Measurements from ENCODE around the gene ALMS1. TPM values are rescaled to one million over a fixed set of nuclear protein-coding genes. Genes with fewer than 3 reads are reported as not detected.
"Not testable (repeated sequence)": the region's sequence is repeated elsewhere in the genome, so short reads cannot be mapped to it uniquely, and the experiment has no call there.

ALMS1 gene
- total RNA-seq, 1 experiment from 2014 or later, result 27.6 TPM

DNA sequence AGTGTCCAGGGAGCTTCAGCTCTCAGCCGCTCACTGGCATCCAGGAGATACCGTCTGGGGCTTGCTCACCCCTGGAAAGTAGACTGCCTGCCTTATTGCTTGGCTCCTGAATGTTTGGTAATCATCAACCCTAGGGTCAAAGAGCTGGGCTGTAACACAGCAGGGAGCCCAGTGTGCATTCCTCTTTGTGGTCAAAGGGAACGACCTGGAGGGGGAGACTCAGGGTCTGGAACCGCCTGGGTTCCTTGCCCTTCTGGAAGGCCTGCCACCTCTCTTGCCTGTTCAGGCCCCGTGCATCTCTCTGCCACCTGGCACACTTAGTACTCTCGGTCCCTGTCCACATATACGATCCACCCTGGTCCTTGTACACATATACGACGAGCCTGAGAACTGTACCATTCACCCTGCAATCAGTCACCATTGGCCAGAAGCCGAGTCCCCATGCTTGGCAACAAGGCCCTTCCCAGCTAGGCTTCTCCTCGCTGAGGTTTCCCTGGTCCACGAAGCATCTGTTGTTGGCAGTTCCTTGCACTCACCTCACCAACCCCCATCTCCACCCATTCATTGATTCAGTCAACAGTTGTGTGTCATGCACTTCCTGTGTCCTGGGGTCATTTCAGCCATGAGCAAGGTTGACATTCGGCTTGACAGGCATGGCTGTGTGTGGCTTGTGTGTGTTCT, 256.8 kb downstream of the ALMS1 start, which contains the start of gene NAT8:
NAT8 (minus strand) TSS at position 85 of the 681 bp plus-strand sequence. CDS start 794 bp downstream, outside the sequence.
- Histone ChIP-seq H3K79me2 (ENCODE audit: low read length) (no peaks in the 10 kb centered on the region), H3K4me2 (ENCODE audit: low read length) (no peak within 1 kb of the TSS), H2AFZ (ENCODE audit: low read length) (no peak within 1 kb of the TSS), H3K36me3 (ENCODE audit: low read depth, low read length) (no peaks in the 10 kb centered on the region), H3K9me2 (replicated peaks; ENCODE audit: low read length) (no peaks in the 10 kb centered on the region), H3K27ac (ENCODE audit: low read length) (no peak within 1 kb of the TSS), H3F3A (ENCODE audit: low read length, unreplicated experiment) (no peaks in the 10 kb centered on the region), H3K27me3 (ENCODE audit: low read length) (no peaks in the 10 kb centered on the region), H3K4me1 (ENCODE audit: insufficient read depth, low read length) (peaks cover 6% of the 10 kb centered on the region; the same call in 1 of the 2 replicates), H4K20me1 (ENCODE audit: low read length) (no peaks in the 10 kb centered on the region), H3K9ac (ENCODE audit: low read length) (no peak within 1 kb of the TSS), H3K9me3 (ENCODE audit: low read length) (peaks cover 5% of the 10 kb centered on the region; the same call in 1 of the 2 replicates), H3K4me3 (ENCODE audit: low read length) (no peak within 1 kb of the TSS)
- ChIA-PET CTCF (no interaction called here), POLR2A (ENCODE audit: unreplicated experiment) (no interaction called here)
- TF ChIP-seq EZH2 (IDR thresholded peaks at IDR 0.05; ENCODE audit: low read length, unreplicated experiment) (no peak), EZH2phosphoT487 (IDR thresholded peaks at IDR 0.05; ENCODE audit: borderline replicate concordance, low read length) (no peak)
- TF ChIP-seq, protein P1, sequence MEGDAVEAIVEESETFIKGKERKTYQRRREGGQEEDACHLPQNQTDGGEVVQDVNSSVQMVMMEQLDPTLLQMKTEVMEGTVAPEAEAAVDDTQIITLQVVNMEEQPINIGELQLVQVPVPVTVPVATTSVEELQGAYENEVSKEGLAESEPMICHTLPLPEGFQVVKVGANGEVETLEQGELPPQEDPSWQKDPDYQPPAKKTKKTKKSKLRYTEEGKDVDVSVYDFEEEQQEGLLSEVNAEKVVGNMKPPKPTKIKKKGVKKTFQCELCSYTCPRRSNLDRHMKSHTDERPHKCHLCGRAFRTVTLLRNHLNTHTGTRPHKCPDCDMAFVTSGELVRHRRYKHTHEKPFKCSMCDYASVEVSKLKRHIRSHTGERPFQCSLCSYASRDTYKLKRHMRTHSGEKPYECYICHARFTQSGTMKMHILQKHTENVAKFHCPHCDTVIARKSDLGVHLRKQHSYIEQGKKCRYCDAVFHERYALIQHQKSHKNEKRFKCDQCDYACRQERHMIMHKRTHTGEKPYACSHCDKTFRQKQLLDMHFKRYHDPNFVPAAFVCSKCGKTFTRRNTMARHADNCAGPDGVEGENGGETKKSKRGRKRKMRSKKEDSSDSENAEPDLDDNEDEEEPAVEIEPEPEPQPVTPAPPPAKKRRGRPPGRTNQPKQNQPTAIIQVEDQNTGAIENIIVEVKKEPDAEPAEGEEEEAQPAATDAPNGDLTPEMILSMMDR (conservative IDR thresholded peaks at IDR 0.05; ENCODE audit: low read depth, low read length), result no peak
- intact Hi-C loops (cut with micrococcal nuclease), result no loop called here
- DNase-seq (peak; percentile 28), ATAC-seq (peak; percentile 77)
- BruUV-seq (replicated peaks), result no TSS peak

DNA sequence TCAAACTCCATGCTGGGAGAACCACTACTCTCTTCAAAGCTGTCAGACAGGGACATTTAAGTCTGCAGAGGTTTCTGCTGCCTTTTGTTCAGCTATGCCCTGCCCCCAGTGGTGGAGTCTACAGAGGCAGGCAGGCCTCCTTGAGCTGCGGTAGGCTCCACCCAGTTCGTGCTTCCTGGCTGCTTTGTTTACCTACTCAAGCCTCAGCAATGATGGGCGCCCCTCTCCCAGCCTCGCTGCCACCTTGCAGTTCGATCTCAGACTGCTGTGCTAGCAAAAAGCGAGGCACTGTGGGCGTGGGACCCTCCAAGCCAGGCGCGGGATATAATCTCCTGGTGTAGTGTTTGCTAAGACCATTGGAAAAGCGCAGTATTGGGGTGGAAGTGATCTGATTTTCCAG, 262.1 kb downstream of the ALMS1 start:
- H3K9me2 ChIP-seq (replicated peaks; ENCODE audit: low read length); H3K9ac ChIP-seq (ENCODE audit: low read length); H3K4me1 ChIP-seq (ENCODE audit: insufficient read depth, low read length); POLR2A ChIA-PET (ENCODE audit: unreplicated experiment); BruUV-seq (replicated peaks); H3K27me3 ChIP-seq (ENCODE audit: low read length); ATAC-seq; DNase-seq; H3K4me2 ChIP-seq (ENCODE audit: low read length); H3K79me2 ChIP-seq (ENCODE audit: low read length); H4K20me1 ChIP-seq (ENCODE audit: low read length); H3K36me3 ChIP-seq (ENCODE audit: low read depth, low read length); H3K27ac ChIP-seq (ENCODE audit: low read length); CTCF ChIA-PET; H2AFZ ChIP-seq (ENCODE audit: low read length); H3K4me3 ChIP-seq (ENCODE audit: low read length); H3K9me3 ChIP-seq (ENCODE audit: low read length); H3F3A ChIP-seq (ENCODE audit: low read length, unreplicated experiment); intact Hi-C loops (cut with micrococcal nuclease): not testable (repeated sequence)

DNA sequence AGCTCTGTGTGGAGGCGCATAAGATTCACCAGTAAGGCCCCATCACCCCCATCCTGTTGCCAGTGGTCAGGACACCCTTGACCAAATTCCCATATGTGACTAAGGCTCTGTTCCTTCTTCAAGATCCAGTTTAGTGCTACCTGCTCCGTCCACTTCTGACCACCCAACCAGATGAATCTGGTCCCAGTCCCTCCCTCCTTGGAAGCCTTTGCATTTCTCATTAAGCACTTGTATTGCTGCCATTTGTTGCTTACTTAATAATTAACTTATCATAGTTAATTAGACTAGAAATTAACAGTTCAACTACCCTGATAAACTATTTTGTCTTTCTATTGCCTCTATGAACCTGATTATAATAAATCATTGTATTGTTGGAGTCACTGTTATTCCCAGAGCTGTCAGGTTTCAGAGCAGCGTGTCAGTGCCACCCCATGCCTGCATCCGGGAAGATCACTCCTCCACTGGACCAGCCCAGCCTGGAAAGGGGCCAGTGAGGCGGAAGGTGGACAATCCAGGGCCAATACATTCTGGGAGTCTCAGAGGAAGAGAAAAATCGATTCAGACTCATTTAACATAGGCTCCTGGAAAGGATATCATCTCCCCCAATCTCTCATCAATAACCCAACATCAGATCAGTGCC, 266.1 kb downstream of the ALMS1 start:
- intact Hi-C loops (cut with micrococcal nuclease), result no loop called here
- Histone ChIP-seq H3K4me2 (ENCODE audit: low read length) (no peak overlapping the region), H2AFZ (ENCODE audit: low read length) (no peak overlapping the region), H3K27me3 (ENCODE audit: low read length) (no peaks in the 10 kb centered on the region), H3K79me2 (ENCODE audit: low read length) (no peaks in the 10 kb centered on the region), H3K36me3 (ENCODE audit: low read depth, low read length) (no peaks in the 10 kb centered on the region), H3F3A (ENCODE audit: low read length, unreplicated experiment) (no peaks in the 10 kb centered on the region), H3K9ac (ENCODE audit: low read length) (no peak overlapping the region), H3K4me1 (ENCODE audit: insufficient read depth, low read length) (no peaks in the 10 kb centered on the region), H4K20me1 (ENCODE audit: low read length) (no peaks in the 10 kb centered on the region), H3K9me2 (replicated peaks; ENCODE audit: low read length) (no peaks in the 10 kb centered on the region), H3K27ac (ENCODE audit: low read length) (no peak overlapping the region), H3K4me3 (ENCODE audit: low read length) (no peak overlapping the region), H3K9me3 (ENCODE audit: low read length) (no peaks in the 10 kb centered on the region)
- TF ChIP-seq EZH2 (IDR thresholded peaks at IDR 0.05; ENCODE audit: low read length, unreplicated experiment) (no peak), EZH2phosphoT487 (IDR thresholded peaks at IDR 0.05; ENCODE audit: borderline replicate concordance, low read length) (no peak)
- TF ChIP-seq, protein P1 (conservative IDR thresholded peaks at IDR 0.05; ENCODE audit: low read depth, low read length), result no peak
- DNase-seq (no peak), ATAC-seq (no peak)
- ChIA-PET POLR2A (ENCODE audit: unreplicated experiment) (no interaction called here), CTCF (no interaction called here)
- BruUV-seq (replicated peaks), result no TSS peak

Data from PC-3 (cell line).